Lower leg skin (tissue), 3 donors: ENCODE results near the gene MGAT2.

Experiments used
- POLR2A ChIP-seq, 2 donors: fragments of 450-650 bp; IDR thresholded peaks; one replicate each; pipeline ENCODE4 v1.6.1; 2016 to 2017; ENCODE audit warnings: antibody characterized with exemption in 2 of 2, mild to moderate bottlenecking in 1 of 2, moderate library complexity in 1 of 2
- TF ChIP-seq, protein P1 (sequence below), 3 donors: fragments of 450-650 bp; IDR thresholded peaks; one replicate each; pipeline ENCODE4 v1.5.1; 2016; ENCODE audit warnings: antibody characterized with exemption in 3 of 3, mild to moderate bottlenecking in 3 of 3, moderate library complexity in 2 of 3

GRCh38 chr14:49583629-49584028 lies 37.0 kb upstream of the MGAT2 start:
- TF ChIP-seq, protein P1, sequence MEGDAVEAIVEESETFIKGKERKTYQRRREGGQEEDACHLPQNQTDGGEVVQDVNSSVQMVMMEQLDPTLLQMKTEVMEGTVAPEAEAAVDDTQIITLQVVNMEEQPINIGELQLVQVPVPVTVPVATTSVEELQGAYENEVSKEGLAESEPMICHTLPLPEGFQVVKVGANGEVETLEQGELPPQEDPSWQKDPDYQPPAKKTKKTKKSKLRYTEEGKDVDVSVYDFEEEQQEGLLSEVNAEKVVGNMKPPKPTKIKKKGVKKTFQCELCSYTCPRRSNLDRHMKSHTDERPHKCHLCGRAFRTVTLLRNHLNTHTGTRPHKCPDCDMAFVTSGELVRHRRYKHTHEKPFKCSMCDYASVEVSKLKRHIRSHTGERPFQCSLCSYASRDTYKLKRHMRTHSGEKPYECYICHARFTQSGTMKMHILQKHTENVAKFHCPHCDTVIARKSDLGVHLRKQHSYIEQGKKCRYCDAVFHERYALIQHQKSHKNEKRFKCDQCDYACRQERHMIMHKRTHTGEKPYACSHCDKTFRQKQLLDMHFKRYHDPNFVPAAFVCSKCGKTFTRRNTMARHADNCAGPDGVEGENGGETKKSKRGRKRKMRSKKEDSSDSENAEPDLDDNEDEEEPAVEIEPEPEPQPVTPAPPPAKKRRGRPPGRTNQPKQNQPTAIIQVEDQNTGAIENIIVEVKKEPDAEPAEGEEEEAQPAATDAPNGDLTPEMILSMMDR (IDR thresholded peaks at IDR 0.05) = no peak
- TF ChIP-seq POLR2A (IDR thresholded peaks at IDR 0.05) = no peak
